Cardiac fibroblast (primary cell): ENCODE measurements around the gene ENOX1.

Experiments
- DNase-seq, 2 donors: peaks; one replicate each; pipeline versions ENCODE4 v3.0.0 to v3.0.0-alpha.2; 2010; ENCODE audit warnings: low read depth in 2 of 2
- H3K4me3 ChIP-seq, 2 donors: replicated peaks in 1 of 2; 1 replicate in 1 of 2; 2 replicates in 1 of 2; pipeline ENCODE4 v1.5.1; 2011; ENCODE audit warnings: low read depth in 2 of 2, low read length in 2 of 2, mild to moderate bottlenecking in 2 of 2, moderate library complexity in 1 of 2
- CTCF ChIP-seq: IDR thresholded peaks from one replicate; pipeline ENCODE4 v1.5.1; 2011; ENCODE audit warnings: low read depth, mild to moderate bottlenecking, low read length, inconsistent platforms

The ENOX1 gene

GRCh38 chr13:43661161-43661830 lies 125.5 kb downstream of the ENOX1 start:
- no peak for TF ChIP-seq CTCF
- H3K4me3 ChIP-seq, result no peak overlapping the region
- no peak for DNase-seq

DNA sequence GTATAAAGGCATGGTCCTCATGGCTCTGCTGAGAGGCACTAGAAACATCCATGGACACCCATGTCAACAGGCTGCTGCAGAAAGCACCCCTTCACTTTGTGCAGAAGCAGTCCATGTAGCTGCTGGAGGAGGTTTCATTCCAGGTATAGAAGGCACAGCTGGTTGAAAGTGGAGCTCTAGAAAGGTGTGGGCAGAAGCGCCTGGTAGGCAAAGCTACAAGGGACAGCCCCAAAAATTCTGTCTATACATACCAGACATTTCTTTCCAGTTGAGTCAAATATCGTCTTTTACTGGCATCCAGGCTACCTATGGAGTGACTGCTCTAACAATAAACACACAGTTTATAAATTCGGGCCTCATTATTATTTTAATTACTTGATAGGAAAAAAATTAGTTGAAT lies 129.3 kb downstream of the ENOX1 start:
- TF ChIP-seq CTCF, result no peak
- H3K4me3 ChIP-seq, result no peak overlapping the region
- no peak for DNase-seq

DNA sequence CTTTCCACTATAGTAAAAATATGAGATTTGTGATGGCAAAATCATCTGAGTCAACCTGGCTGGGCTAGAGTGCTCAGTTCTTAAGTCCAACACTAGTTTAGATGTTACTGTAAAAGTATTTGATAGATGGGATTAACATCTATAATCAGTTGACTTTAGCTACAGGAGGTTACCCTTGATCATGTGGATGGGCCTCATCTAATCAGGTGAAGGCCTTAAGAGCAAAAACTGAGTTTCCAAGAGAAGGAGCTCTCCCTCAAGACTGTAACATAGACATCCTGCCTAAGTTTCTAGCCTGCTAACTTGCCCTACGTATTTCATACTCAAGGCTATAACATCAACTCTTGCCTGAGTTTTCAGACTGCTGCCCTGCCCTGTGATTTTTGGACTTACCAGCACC lies 132.8 kb downstream of the ENOX1 start:
- H3K4me3 ChIP-seq, result no peak overlapping the region
- TF ChIP-seq CTCF, result no peak

DNA sequence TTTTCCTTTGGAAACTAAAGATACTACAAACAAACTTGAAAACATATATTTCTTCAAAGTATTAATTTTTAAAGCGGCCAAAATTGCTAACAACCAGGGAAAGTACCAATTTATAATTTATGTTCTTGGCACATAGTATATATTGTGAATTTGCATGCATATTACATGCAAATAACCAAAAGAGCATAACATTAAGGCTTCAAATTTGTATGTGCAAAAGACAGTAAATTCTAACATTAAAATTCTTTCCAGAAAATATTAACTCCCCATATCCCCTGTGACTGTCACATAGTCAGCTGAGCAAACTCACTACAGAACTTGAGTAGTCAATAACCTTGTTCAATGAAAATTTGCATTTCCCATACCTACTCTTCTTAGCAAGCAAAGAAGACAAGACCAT lies 133.4 kb downstream of the ENOX1 start:
- DNase-seq, result no peak
- no peak for TF ChIP-seq CTCF

More for the DNA sequence above, 132.8 kb downstream of the ENOX1 start:
- no peak for DNase-seq

GRCh38 chr13:43652760-43653159 lies 134.0 kb downstream of the ENOX1 start:
- no peak for DNase-seq
- no peak for TF ChIP-seq CTCF
- no peak overlapping the region for H3K4me3 ChIP-seq

More for the DNA sequence above, 133.4 kb downstream of the ENOX1 start:
- no peak overlapping the region for H3K4me3 ChIP-seq

DNA sequence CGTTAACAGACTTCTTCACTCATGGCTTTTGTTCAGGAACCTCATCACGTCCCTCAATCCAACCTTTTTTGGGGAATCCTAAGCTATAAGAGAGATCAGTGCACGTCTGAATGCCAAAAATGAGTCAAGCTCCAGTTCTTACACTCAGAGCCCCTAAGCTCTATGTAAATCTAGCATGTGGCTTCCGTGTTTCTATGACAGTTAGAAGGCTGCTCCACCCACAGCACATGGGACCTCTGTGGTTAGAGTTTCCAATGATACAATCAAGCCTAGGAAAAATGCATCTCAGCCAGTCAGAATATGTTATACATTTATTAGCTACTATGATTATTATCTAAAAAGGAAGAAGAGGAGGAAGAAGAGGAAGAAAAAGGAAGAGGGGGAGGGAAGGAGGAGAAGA lies 135.9 kb downstream of the ENOX1 start:
- TF ChIP-seq CTCF, result no peak
- DNase-seq, result no peak
- no peak overlapping the region for H3K4me3 ChIP-seq

GRCh38 chr13:43648733-43649132 lies 138.0 kb downstream of the ENOX1 start:
- no peak for TF ChIP-seq CTCF
- peak in 1 of 2 donors; percentile 15 for DNase-seq
- H3K4me3 ChIP-seq, result no peak overlapping the region
